Lower lobe of right lung (tissue), 2 donors: ENCODE data around the gene OR5AP2. TPM values are rescaled to one million over a fixed set of nuclear protein-coding genes. Genes with fewer than 3 reads are reported as not detected.
"Not testable (repeated sequence)": the region's sequence is repeated elsewhere in the genome, so short reads cannot be mapped to it uniquely, and the experiment has no call there.

Experiments
- ATAC-seq, 2 donors: fragments of 200-7000 bp; cut with Tn5 transposase; one replicate each; pipeline ENCODE4 v1.9.1; 2020 to 2022; ENCODE audit warnings: mild to moderate bottlenecking in 2 of 2, moderate library complexity in 2 of 2
- DNase-seq: peaks from one replicate; pipeline ENCODE4 v3.0.0-alpha.2; 2020
- H3K27ac ChIP-seq: fragments of 200-600 bp; one replicate; pipeline ENCODE4 v1.8.0; 2022
- H3K27me3 ChIP-seq: fragments of 200-600 bp; one replicate; pipeline ENCODE4 v1.8.0; 2022; ENCODE audit warnings: low read depth
- H3K36me3 ChIP-seq: fragments of 200-600 bp; one replicate; pipeline ENCODE4 v1.8.0; 2022; ENCODE audit warnings: mild to moderate bottlenecking
- H3K4me1 ChIP-seq: fragments of 200-600 bp; one replicate; pipeline ENCODE4 v1.8.0; 2022
- H3K4me3 ChIP-seq: fragments of 200-600 bp; one replicate; pipeline ENCODE4 v1.8.0; 2022; ENCODE audit warnings: mild to moderate bottlenecking
- H3K9me3 ChIP-seq: fragments of 200-600 bp; one replicate; pipeline ENCODE4 v1.8.0; 2022
- intact Hi-C: fragments of 100-400 bp; cut with DNase I; formaldehyde crosslinking; loops from one replicate; pipeline ENCODE4 v1.11.0; 2022
- total RNA-seq: library from RNA; stranded (reverse); fragmentation: NEBNext Ultra II Directional; extraction: Animal tissue kit (Norgen Biotek cat#: 25700); gene quantifications from one replicate; pipeline ENCODE4 v1.2.1, GENCODE V29; 2021
- TF ChIP-seq, protein P1 (sequence below): fragments of 200-600 bp; IDR thresholded peaks from one replicate; pipeline ENCODE4 v1.8.0; 2022; ENCODE audit warnings: antibody characterized with exemption, mild to moderate bottlenecking
- donor health status: DM: no; HTN: yes; CAD: no; lungs with severe emphysema.

The OR5AP2 gene
- total RNA-seq, 1 donor from 2014 or later = not detected

DNA sequence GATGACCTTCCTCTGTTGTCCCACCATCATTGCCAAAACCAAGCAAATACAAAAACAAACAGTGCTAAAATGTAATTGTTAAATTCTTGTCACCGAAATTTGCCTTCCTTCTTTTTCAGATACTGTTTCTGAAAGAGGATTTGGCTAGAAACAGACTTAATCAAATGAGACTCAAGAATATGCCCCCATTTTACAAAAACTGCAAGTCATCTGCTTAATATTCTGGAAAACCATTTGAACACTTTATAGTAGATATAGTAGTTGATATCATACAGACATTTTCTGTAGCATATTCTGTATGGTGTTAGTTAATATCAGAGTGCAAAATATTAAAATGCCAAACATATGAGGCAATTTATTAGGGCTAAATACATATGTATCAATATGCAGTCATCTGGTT, 31.1 kb downstream of the OR5AP2 start:
- intact Hi-C loops = no loop called here
- Histone ChIP-seq H3K4me1 (no peaks in the 10 kb centered on the region), H3K4me3 (no peak overlapping the region), H3K9me3 (no peaks in the 10 kb centered on the region), H3K36me3 (no peaks in the 10 kb centered on the region), H3K27me3 (no peaks in the 10 kb centered on the region), H3K27ac (no peak overlapping the region)
- DNase-seq (no peak), ATAC-seq (no peak)
- TF ChIP-seq, protein P1, sequence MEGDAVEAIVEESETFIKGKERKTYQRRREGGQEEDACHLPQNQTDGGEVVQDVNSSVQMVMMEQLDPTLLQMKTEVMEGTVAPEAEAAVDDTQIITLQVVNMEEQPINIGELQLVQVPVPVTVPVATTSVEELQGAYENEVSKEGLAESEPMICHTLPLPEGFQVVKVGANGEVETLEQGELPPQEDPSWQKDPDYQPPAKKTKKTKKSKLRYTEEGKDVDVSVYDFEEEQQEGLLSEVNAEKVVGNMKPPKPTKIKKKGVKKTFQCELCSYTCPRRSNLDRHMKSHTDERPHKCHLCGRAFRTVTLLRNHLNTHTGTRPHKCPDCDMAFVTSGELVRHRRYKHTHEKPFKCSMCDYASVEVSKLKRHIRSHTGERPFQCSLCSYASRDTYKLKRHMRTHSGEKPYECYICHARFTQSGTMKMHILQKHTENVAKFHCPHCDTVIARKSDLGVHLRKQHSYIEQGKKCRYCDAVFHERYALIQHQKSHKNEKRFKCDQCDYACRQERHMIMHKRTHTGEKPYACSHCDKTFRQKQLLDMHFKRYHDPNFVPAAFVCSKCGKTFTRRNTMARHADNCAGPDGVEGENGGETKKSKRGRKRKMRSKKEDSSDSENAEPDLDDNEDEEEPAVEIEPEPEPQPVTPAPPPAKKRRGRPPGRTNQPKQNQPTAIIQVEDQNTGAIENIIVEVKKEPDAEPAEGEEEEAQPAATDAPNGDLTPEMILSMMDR = no peak

DNA sequence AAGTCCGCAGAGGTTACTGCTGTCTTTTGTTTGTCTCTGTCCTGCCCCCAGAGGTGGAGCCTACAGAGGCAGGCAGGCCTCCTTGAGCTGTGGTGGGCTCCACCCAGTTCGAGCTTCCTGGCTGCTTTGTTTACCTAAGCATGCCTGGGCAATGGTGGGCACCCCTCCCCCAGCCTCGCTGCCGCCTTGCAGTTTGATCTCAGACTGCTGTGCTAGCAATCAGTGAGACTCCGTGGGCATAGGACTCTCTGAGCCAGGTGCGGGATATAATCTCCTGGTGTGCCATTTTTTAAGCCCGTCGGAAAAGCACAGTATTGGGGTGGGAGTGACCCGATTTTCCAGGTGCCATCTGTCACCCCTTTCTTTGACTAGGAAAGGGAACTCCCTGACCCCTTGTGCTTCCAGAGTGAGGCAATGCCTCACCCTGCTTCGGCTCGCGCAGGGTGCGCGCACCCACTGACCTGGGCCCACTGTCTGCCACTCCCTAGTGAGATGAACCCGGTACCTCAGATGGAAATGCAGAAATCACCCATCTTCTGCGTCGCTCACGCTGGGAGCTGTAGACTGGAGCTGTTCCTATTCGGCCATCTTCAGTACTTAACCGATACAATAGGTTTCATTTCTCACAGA, 50.0 kb downstream of the OR5AP2 start:
- H3K27me3 ChIP-seq, H3K36me3 ChIP-seq, H3K27ac ChIP-seq, intact Hi-C loops, H3K4me3 ChIP-seq, H3K9me3 ChIP-seq, DNase-seq, H3K4me1 ChIP-seq, ATAC-seq: not testable (repeated sequence)

Other genes with a start within 250 kb of the OR5AP2 start
- not detected for gene OR5AL1, start 229.7 kb downstream of the OR5AP2 start, total RNA-seq
- not detected for gene OR5M3, start 169.1 kb downstream of the OR5AP2 start, total RNA-seq
- not detected for gene OR5M8, start 151.1 kb downstream of the OR5AP2 start, total RNA-seq
- gene OR5M11, start 99.2 kb downstream of the OR5AP2 start, total RNA-seq = not detected
- gene OR5M10, start 64.7 kb downstream of the OR5AP2 start, total RNA-seq = not detected
- gene OR5M1, start 27.6 kb downstream of the OR5AP2 start, total RNA-seq = not detected
- gene OR5AR1, start 21.2 kb upstream of the OR5AP2 start, total RNA-seq = not detected
- not detected for gene OR9G1, start 56.7 kb upstream of the OR5AP2 start, total RNA-seq
- gene OR9G4, start 106.3 kb upstream of the OR5AP2 start, total RNA-seq = not detected